K562 (cell line): ENCODE measurements around the gene NCOA4. TPM values are rescaled to one million over a fixed set of nuclear protein-coding genes. Genes with fewer than 3 reads are reported as not detected.

Source experiments
- CEBPB ChIP-seq: fragments of 450-650 bp; IDR thresholded peaks from 2 replicates; pipeline ENCODE4 v1.6.1; 2016; ENCODE audit warnings: missing genetic modification characterization, missing compliant biosample characterization
- CREM ChIP-seq: IDR thresholded peaks from 2 replicates; pipeline ENCODE4 v1.6.1; 2014; ENCODE audit warnings: antibody characterized with exemption, low read depth
- CTCFL ChIP-seq: IDR thresholded peaks from 2 replicates; pipeline ENCODE4 v1.6.1; 2011; ENCODE audit warnings: borderline replicate concordance, low read depth, mild to moderate bottlenecking, moderate library complexity, low read length; ENCODE audit not compliant: insufficient read depth, poor library complexity, severe bottlenecking
- E2F1 ChIP-seq: sonication (generic); formaldehyde crosslinking; IDR thresholded peaks from 2 replicates; pipeline ENCODE4 v1.8.1; 2023; ENCODE audit warnings: mild to moderate bottlenecking, missing genetic modification reagents, moderate library complexity
- EHMT2 ChIP-seq: fragments of 450-650 bp; IDR thresholded peaks from 2 replicates; pipeline ENCODE4 v1.6.1; 2018; ENCODE audit warnings: antibody characterized with exemption
- ELF4 ChIP-seq: fragments of 450-650 bp; formaldehyde crosslinking; IDR thresholded peaks from 2 replicates; pipeline ENCODE4 v1.4.0; 2022; ENCODE audit warnings: missing genetic modification characterization
- ILF3 ChIP-seq: fragments of 450-650 bp; IDR thresholded peaks from 2 replicates; pipeline ENCODE4 v1.6.1; 2018; ENCODE audit warnings: antibody characterized with exemption, mild to moderate bottlenecking, moderate library complexity, borderline replicate concordance
- KDM4B ChIP-seq, 2 experiments: fragments of 450-650 bp in 1 of 2; sonication (generic) in 1 of 2; IDR thresholded peaks; 2 replicates each; pipeline ENCODE4 v1.6.1; 2016 to 2017; ENCODE audit warnings: borderline replicate concordance in 2 of 2, antibody characterized with exemption in 1 of 2, low read depth in 1 of 2, mild to moderate bottlenecking in 1 of 2
- KDM5B ChIP-seq: fragments of 200-600 bp; sonication (generic); IDR thresholded peaks from 2 replicates; pipeline ENCODE4 v1.6.1; 2012; ENCODE audit warnings: low read depth, mild to moderate bottlenecking, moderate library complexity, low read length, control low read depth, inconsistent platforms; ENCODE audit not compliant: insufficient replicate concordance
- NELFE ChIP-seq: IDR thresholded peaks from 2 replicates; pipeline ENCODE4 v1.6.1; 2011; ENCODE audit warnings: mild to moderate bottlenecking; ENCODE audit not compliant: insufficient read depth, insufficient read length
- POLR2AphosphoS5 ChIP-seq: IDR thresholded peaks from 2 replicates; pipeline ENCODE4 v1.6.1; 2011; ENCODE audit warnings: mild to moderate bottlenecking, low read depth, low read length, moderate library complexity; ENCODE audit not compliant: control insufficient read depth, insufficient read depth
- RBFOX2 ChIP-seq: fragments of 200-400 bp; formaldehyde crosslinking; IDR thresholded peaks from 2 replicates; pipeline ENCODE4 v1.6.1; 2017; ENCODE audit warnings: low read depth, mild to moderate bottlenecking, low read length, moderate library complexity
- RCOR1 ChIP-seq, 2 experiments: IDR thresholded peaks; 2 replicates each; pipeline ENCODE4 v1.6.1; 2012; ENCODE audit warnings: low read depth in 2 of 2, low read length in 2 of 2, borderline replicate concordance in 1 of 2, improper control_type of control experiment in 1 of 2
- RHOXF2B ChIP-seq: fragments of 250-450 bp; sonication (Bioruptor Pico); conservative IDR thresholded peaks from 2 replicates; pipeline ENCODE4 v1.5.1; 2021
- ZNF263 ChIP-seq: sonication (generic); formaldehyde crosslinking; IDR thresholded peaks from 2 replicates; pipeline ENCODE4 v1.8.0; 2022; ENCODE audit warnings: mild to moderate bottlenecking, missing genetic modification reagents, borderline replicate concordance
- ZNF655 ChIP-seq: fragments of 250-450 bp; sonication (Bioruptor Pico); IDR thresholded peaks from 2 replicates; pipeline ENCODE4 v1.5.0; 2021
- ZNF76 ChIP-seq: fragments of 250-450 bp; sonication (Bioruptor Pico); IDR thresholded peaks from 2 replicates; pipeline ENCODE4 v1.4.0; 2020; ENCODE audit warnings: mild to moderate bottlenecking, moderate library complexity, borderline replicate concordance
- polyA plus RNA-seq, 8 experiments: library from polyadenylated mRNA; depleted of rRNA in 4 of 8; stranded (reverse) in 5 of 8; unstranded in 3 of 8; fragments of >200 nt; fragmentation: Nextera tagmentation in 2 of 8; fragmentation: Illumina TruSeq in 1 of 8; extraction: Ambion mirVana in 2 of 8; extraction: Trizol in 1 of 8; gene quantifications; 2 replicates each; pipeline versions ENCODE4 v1.2.1 to v1.2.3, GENCODE V29; 2011 to 2014; ENCODE audit warnings: inconsistent platforms in 1 of 8, missing spikeins in 1 of 8
- total RNA-seq, 7 experiments: library from RNA; depleted of rRNA in 6 of 7; stranded (reverse); fragments of >200 nt in 6 of 7; fragmentation: Illumina TruSeq in 2 of 7; extraction: Trizol in 2 of 7; gene quantifications; 2 replicates each; pipeline versions ENCODE4 v1.2.1 to v1.2.3, GENCODE V29; 2011 to 2021; ENCODE audit warnings: low replicate concordance in 1 of 7

The NCOA4 gene
- total and polyA plus RNA-seq, 9 of the 15 experiments (the other 6 are each of a cell fraction or from before 2014, with no cell fraction given) = 89.8 to 283 (median 181) TPM

- TF ChIP-seq KDM4B (IDR thresholded peaks at IDR 0.05; ENCODE audit: borderline replicate concordance in 2 of 2, low read depth in 1 of 2) (no peak), ZNF263 (CRISPR knock-in tag) (no peak), CREM (peak; percentile 94), KDM5B (no peak), CTCFL (no peak), RCOR1 (IDR thresholded peaks at IDR 0.05; ENCODE audit: borderline replicate concordance in 1 of 2, low read depth in 2 of 2, low read length in 2 of 2) (peak; percentile 92 to 98; a peak in 3 of 4 replicates), ILF3 (peak; percentile 96), POLR2AphosphoS5 (peak; percentile 99), NELFE (no peak), CEBPB (tag) (peak; percentile 95), ELF4 (CRISPR knock-in tag) (peak; percentile 95), E2F1 (no peak), RHOXF2B (no peak), ZNF655 (no peak), ZNF76 (CRISPR knock-in tag) (peak; percentile 72; the same call in 1 of the 2 replicates), EHMT2 (no peak), RBFOX2 (no peak)
Measured at GRCh38 chr10:46001187-46001756, 29.2 kb downstream of the NCOA4 start (continued).
